WI38 (cell line): ENCODE data around the gene MB.

Experiments used
- H3K4me3 ChIP-seq: 2 replicates; pipeline ENCODE4 v1.5.1; 2011; ENCODE audit warnings: low read depth, mild to moderate bottlenecking, control low read depth, low read length
- TF ChIP-seq, protein P1 (sequence below): IDR thresholded peaks from 2 replicates; pipeline ENCODE4 v1.5.1; 2012; ENCODE audit warnings: low read depth, mild to moderate bottlenecking, control low read depth, low read length

The MB gene

GRCh38 chr22:35622191-35622913 lies 5.2 kb upstream of the MB start:
- TF ChIP-seq, protein P1, sequence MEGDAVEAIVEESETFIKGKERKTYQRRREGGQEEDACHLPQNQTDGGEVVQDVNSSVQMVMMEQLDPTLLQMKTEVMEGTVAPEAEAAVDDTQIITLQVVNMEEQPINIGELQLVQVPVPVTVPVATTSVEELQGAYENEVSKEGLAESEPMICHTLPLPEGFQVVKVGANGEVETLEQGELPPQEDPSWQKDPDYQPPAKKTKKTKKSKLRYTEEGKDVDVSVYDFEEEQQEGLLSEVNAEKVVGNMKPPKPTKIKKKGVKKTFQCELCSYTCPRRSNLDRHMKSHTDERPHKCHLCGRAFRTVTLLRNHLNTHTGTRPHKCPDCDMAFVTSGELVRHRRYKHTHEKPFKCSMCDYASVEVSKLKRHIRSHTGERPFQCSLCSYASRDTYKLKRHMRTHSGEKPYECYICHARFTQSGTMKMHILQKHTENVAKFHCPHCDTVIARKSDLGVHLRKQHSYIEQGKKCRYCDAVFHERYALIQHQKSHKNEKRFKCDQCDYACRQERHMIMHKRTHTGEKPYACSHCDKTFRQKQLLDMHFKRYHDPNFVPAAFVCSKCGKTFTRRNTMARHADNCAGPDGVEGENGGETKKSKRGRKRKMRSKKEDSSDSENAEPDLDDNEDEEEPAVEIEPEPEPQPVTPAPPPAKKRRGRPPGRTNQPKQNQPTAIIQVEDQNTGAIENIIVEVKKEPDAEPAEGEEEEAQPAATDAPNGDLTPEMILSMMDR: no peak
- H3K4me3 ChIP-seq: no peak overlapping the region

DNA sequence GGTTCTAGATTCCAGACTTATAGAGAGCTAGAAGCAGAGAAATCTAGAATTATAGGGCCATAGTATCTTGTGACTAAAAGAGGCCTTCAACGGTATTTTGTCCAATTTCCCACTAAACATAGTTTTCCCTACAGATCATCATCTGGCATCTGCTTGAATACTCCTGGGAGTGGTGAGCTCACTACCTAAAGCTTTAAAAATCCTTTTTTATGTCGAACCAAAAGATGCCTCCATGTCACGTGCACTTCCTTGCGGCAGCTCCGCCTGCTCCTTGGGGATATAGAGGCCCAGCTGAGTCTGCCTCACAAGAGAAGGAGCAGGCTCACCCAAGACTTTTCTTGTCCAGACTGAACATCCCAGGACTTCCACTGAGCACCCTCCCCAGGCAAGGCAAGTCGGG lies 4.3 kb upstream of the MB start:
- H3K4me3 ChIP-seq: no peak overlapping the region
- TF ChIP-seq, protein P1: no peak

GRCh38 chr22:35620624-35621251 lies 3.6 kb upstream of the MB start:
- no peak overlapping the region for H3K4me3 ChIP-seq
- TF ChIP-seq, protein P1: no peak

DNA sequence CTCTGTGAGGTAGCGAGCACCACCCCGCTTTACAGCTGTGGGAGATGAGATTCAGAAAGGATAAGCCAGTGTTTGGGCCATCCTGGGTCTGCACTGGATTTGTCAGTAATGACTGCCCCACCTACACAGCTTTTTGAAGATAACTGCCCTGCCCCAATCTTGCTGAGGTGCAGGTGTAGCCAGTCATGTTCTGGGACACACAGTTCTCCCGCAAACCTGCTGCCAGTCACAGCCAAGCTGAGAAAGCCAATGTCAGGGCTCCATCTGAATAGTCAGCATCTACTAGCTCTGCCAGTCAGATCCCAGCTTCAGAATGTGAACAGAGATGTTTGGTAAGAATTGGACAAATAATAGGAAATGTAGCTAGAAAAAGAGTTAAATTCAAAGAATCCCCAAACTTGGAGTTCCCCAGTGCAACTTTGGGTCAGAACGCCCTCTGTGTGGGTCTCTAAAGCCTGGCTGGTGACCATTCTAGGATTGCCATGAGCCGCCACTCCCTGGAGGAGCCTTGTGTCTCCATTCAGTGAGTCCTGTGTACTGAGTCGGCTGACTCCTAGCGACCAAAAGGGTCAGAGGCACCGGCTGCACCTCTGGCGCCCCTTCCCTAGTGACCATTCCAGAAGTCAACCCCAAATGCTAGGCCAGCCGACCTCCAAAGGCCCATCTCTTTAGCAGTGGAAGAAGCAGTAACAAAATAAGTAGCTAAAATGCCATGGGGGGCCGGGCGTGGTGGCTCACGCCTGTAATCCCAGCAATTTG lies 2.4 kb upstream of the MB start:
- H3K4me3 ChIP-seq: no peak overlapping the region
- TF ChIP-seq, protein P1: no peak

DNA sequence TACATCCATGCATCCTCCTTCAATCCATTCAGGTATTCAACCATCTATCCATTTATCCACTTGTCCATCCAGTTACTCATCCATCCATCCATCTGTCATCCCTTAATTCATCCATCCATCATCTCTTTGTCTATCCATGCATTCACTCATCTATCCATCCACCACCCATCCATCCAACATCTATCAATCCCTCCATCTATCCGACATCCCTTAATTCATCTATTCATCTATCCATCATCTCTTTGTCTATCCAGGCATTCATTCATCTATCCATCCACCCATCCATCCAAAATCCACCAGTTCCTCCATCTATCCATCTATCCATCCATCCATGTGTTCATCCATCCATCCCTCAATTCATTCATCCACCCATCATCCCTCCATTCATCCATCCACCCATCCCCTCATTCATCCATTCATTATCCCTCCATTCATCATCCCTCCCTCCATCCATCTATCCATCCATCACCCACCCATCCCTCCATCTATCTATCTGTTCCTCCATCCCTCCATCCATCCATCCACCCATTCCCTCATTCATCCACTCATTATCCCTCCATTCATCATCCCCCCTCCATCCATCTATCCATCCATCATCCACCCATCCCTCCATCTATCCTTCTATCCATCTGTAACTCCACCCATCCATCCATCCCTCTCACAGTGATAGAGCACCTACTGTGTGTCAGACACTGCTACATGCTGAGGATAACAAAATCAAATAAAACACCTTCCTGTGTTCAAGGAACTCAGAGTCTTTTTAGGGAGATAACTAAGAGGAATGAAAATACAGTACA lies 1.5 kb upstream of the MB start:
- TF ChIP-seq, protein P1: no peak
- H3K4me3 ChIP-seq: no peak overlapping the region

DNA sequence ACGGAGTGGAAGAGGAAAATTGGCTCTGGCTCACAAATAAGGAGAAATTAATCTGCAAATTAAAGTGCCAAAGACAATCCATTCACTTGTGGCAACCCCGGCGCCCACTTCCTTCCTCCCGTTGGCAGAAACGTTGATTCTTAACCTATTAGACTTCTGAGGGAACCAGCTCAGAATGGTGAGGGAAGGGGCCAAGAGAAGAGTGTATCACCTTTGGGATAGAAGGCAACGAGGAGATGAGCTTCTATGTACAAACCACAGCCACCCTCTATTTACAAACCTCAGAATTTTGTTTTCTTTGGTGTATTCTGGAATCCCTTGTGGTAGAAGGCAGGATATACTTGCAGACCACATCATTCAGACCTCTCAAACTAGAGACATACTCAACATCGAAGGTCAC lies 1.1 kb downstream of the MB start:
- TF ChIP-seq, protein P1: no peak
- no peak overlapping the region for H3K4me3 ChIP-seq
